Measurements from ENCODE around the gene CAMTA1.

DNA sequence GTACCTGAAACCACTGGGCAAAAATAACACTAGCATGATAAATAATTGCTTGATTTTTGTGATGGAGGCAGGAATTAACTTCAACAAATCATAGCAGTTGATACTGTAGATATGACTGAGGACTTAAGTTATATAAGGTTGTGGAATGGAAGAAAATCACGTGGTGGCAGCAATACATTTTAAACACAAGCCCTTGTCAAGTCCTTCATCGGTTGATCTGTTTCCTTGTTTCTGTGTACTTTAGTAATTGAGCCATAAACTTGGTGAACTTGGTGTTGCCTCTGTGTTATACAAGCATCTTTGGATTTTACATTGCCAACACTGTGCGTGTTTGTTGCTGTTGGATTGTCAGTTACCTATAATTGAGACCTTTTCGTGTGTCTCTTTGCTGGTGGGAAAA lies 114.4 kb downstream of the CAMTA1 start:
- TF ChIP-seq, protein P1, sequence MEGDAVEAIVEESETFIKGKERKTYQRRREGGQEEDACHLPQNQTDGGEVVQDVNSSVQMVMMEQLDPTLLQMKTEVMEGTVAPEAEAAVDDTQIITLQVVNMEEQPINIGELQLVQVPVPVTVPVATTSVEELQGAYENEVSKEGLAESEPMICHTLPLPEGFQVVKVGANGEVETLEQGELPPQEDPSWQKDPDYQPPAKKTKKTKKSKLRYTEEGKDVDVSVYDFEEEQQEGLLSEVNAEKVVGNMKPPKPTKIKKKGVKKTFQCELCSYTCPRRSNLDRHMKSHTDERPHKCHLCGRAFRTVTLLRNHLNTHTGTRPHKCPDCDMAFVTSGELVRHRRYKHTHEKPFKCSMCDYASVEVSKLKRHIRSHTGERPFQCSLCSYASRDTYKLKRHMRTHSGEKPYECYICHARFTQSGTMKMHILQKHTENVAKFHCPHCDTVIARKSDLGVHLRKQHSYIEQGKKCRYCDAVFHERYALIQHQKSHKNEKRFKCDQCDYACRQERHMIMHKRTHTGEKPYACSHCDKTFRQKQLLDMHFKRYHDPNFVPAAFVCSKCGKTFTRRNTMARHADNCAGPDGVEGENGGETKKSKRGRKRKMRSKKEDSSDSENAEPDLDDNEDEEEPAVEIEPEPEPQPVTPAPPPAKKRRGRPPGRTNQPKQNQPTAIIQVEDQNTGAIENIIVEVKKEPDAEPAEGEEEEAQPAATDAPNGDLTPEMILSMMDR (tag by site-specific recombination; IDR thresholded peaks at IDR 0.05) = no peak
- TF ChIP-seq, protein P2, sequence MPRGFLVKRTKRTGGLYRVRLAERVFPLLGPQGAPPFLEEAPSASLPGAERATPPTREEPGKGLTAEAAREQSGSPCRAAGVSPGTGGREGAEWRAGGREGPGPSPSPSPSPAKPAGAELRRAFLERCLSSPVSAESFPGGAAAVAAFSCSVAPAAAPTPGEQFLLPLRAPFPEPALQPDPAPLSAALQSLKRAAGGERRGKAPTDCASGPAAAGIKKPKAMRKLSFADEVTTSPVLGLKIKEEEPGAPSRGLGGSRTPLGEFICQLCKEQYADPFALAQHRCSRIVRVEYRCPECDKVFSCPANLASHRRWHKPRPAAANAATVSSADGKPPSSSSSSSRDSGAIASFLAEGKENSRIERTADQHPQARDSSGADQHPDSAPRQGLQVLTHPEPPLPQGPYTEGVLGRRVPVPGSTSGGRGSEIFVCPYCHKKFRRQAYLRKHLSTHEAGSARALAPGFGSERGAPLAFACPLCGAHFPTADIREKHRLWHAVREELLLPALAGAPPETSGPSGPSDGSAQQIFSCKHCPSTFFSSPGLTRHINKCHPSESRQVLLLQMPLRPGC (tag by site-specific recombination; IDR thresholded peaks at IDR 0.05) = no peak
- no peak for TF ChIP-seq ZNF266 (tag by site-specific recombination; IDR thresholded peaks at IDR 0.05; ENCODE audit: low read depth)
- TF ChIP-seq REPIN1 (tag by site-specific recombination; IDR thresholded peaks at IDR 0.05; ENCODE audit: low read depth) = no peak
- TF ChIP-seq, protein P3, sequence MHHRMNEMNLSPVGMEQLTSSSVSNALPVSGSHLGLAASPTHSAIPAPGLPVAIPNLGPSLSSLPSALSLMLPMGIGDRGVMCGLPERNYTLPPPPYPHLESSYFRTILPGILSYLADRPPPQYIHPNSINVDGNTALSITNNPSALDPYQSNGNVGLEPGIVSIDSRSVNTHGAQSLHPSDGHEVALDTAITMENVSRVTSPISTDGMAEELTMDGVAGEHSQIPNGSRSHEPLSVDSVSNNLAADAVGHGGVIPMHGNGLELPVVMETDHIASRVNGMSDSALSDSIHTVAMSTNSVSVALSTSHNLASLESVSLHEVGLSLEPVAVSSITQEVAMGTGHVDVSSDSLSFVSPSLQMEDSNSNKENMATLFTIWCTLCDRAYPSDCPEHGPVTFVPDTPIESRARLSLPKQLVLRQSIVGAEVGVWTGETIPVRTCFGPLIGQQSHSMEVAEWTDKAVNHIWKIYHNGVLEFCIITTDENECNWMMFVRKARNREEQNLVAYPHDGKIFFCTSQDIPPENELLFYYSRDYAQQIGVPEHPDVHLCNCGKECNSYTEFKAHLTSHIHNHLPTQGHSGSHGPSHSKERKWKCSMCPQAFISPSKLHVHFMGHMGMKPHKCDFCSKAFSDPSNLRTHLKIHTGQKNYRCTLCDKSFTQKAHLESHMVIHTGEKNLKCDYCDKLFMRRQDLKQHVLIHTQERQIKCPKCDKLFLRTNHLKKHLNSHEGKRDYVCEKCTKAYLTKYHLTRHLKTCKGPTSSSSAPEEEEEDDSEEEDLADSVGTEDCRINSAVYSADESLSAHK (tag by site-specific recombination; IDR thresholded peaks at IDR 0.05) = no peak
- no peak for TF ChIP-seq ZNF629 (tag by site-specific recombination; IDR thresholded peaks at IDR 0.05)
- TF ChIP-seq, protein P4, sequence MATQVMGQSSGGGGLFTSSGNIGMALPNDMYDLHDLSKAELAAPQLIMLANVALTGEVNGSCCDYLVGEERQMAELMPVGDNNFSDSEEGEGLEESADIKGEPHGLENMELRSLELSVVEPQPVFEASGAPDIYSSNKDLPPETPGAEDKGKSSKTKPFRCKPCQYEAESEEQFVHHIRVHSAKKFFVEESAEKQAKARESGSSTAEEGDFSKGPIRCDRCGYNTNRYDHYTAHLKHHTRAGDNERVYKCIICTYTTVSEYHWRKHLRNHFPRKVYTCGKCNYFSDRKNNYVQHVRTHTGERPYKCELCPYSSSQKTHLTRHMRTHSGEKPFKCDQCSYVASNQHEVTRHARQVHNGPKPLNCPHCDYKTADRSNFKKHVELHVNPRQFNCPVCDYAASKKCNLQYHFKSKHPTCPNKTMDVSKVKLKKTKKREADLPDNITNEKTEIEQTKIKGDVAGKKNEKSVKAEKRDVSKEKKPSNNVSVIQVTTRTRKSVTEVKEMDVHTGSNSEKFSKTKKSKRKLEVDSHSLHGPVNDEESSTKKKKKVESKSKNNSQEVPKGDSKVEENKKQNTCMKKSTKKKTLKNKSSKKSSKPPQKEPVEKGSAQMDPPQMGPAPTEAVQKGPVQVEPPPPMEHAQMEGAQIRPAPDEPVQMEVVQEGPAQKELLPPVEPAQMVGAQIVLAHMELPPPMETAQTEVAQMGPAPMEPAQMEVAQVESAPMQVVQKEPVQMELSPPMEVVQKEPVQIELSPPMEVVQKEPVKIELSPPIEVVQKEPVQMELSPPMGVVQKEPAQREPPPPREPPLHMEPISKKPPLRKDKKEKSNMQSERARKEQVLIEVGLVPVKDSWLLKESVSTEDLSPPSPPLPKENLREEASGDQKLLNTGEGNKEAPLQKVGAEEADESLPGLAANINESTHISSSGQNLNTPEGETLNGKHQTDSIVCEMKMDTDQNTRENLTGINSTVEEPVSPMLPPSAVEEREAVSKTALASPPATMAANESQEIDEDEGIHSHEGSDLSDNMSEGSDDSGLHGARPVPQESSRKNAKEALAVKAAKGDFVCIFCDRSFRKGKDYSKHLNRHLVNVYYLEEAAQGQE (tag by site-specific recombination; IDR thresholded peaks at IDR 0.05) = no peak
- no peak for TF ChIP-seq ZNF24 (tag by site-specific recombination; IDR thresholded peaks at IDR 0.05)
- no peak for TF ChIP-seq ZSCAN16 (tag by site-specific recombination; IDR thresholded peaks at IDR 0.05)
- TF ChIP-seq KLF10 (tag by site-specific recombination; IDR thresholded peaks at IDR 0.05) = no peak
- TF ChIP-seq, protein P5, sequence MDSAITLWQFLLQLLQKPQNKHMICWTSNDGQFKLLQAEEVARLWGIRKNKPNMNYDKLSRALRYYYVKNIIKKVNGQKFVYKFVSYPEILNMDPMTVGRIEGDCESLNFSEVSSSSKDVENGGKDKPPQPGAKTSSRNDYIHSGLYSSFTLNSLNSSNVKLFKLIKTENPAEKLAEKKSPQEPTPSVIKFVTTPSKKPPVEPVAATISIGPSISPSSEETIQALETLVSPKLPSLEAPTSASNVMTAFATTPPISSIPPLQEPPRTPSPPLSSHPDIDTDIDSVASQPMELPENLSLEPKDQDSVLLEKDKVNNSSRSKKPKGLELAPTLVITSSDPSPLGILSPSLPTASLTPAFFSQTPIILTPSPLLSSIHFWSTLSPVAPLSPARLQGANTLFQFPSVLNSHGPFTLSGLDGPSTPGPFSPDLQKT (IDR thresholded peaks at IDR 0.05; ENCODE audit: borderline replicate concordance, low read depth, low read length) = no peak
- TF ChIP-seq, protein P6, sequence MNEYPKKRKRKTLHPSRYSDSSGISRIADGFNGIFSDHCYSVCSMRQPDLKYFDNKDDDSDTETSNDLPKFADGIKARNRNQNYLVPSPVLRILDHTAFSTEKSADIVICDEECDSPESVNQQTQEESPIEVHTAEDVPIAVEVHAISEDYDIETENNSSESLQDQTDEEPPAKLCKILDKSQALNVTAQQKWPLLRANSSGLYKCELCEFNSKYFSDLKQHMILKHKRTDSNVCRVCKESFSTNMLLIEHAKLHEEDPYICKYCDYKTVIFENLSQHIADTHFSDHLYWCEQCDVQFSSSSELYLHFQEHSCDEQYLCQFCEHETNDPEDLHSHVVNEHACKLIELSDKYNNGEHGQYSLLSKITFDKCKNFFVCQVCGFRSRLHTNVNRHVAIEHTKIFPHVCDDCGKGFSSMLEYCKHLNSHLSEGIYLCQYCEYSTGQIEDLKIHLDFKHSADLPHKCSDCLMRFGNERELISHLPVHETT (tag by site-specific recombination; IDR thresholded peaks at IDR 0.05) = no peak
- no peak for TF ChIP-seq SP2 (tag by site-specific recombination; IDR thresholded peaks at IDR 0.05)
- TF ChIP-seq, protein P7, sequence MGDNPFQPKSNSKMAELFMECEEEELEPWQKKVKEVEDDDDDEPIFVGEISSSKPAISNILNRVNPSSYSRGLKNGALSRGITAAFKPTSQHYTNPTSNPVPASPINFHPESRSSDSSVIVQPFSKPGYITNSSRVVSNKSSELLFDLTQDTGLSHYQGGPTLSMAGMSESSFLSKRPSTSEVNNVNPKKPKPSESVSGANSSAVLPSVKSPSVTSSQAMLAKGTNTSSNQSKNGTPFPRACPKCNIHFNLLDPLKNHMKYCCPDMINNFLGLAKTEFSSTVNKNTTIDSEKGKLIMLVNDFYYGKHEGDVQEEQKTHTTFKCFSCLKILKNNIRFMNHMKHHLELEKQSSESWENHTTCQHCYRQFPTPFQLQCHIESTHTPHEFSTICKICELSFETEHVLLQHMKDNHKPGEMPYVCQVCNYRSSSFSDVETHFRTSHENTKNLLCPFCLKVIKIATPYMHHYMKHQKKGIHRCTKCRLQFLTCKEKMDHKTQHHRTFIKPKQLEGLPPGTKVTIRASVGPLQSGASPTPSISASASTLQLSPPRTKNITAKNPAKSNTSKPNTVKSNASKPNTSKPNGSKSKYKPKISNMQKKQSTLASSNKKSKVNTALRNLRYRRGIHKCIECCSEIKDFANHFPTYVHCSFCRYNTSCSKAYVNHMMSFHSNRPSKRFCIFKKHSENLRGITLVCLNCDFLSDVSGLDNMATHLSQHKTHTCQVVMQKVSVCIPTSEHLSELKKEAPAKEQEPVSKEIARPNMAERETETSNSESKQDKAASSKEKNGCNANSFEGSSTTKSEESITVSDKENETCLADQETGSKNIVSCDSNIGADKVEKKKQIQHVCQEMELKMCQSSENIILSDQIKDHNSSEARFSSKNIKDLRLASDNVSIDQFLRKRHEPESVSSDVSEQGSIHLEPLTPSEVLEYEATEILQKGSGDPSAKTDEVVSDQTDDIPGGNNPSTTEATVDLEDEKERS (tag by site-specific recombination; IDR thresholded peaks at IDR 0.05) = no peak

Data from HEK293 (cell line).